ENCODE data around the gene UBXN4.
"Not testable (repeated sequence)": the region's sequence is repeated elsewhere in the genome, so short reads cannot be mapped to it uniquely, and the experiment has no call there.

The UBXN4 gene, protein sequence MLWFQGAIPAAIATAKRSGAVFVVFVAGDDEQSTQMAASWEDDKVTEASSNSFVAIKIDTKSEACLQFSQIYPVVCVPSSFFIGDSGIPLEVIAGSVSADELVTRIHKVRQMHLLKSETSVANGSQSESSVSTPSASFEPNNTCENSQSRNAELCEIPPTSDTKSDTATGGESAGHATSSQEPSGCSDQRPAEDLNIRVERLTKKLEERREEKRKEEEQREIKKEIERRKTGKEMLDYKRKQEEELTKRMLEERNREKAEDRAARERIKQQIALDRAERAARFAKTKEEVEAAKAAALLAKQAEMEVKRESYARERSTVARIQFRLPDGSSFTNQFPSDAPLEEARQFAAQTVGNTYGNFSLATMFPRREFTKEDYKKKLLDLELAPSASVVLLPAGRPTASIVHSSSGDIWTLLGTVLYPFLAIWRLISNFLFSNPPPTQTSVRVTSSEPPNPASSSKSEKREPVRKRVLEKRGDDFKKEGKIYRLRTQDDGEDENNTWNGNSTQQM

DNA sequence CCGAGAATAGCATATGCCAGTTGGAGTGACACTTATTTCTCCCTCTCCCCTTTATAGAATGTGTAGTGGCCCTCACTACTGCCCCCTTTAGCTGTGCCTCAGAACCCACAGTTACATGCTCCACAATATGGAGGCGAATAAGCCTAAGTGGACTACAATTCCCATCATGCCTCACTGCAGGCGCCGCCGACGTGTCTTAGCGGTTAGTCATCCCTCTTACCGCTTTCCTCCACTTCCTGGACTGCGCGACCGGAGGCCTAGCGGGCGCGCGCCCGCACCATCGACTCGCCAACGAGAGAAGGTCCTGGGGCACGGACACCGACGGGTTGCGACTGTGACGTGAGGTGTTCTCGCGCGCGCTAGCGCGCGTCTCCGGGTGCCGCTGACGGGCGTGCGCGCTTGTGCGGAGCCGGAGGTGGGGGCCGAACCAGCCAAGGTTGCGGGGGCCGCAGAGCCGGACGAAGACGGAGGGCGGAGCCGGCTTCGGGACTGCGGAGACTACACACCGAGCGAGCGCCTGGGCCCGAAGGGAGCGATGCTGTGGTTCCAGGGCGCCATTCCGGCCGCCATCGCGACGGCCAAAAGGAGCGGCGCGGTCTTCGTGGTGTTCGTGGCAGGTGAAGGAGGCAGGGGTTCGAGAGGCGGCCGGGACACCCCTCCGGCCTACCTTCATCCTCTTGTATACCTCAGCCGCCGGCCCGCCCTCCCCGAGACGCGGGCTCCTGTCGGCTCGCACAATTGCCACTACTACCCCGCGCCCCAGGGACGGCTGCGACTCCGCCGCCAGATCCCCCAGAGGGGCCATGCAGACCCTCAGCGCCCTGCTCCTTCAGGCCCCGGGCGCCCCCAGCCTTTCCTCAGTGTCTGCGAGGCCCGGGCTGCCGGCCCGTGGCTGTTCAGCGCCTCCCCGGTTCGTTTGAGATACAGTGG lies at the start of gene UBXN4:
Gene UBXN4 (plus strand): TSS at position 461 of the 930 bp plus-strand sequence. CDS start 75 bp downstream, at position 536.
- DNase-seq (ENCODE audit: low read depth in 2 of 2) = peak; percentile 95

DNA sequence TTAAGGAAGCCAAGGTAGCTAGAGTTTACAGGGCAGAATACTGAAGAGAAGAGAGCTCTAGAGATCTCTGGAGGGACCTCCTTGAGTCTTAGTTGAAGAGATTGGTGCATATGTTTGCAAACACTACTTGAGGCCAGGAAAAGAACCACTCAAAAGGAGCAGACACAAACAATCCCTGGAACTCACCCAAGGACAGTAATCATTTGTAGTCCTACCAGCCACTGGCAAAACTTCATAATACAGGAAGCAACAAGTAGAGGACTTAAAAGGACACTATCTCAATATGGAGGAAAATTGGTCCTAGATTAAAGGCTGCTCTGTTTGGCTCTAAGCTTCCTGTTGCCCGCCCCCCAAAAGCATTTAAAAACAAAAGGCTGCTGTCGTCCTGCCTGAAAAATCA lies 46.9 kb upstream of the UBXN4 start:
- DNase-seq (ENCODE audit: low read depth in 2 of 2) = no peak

DNA sequence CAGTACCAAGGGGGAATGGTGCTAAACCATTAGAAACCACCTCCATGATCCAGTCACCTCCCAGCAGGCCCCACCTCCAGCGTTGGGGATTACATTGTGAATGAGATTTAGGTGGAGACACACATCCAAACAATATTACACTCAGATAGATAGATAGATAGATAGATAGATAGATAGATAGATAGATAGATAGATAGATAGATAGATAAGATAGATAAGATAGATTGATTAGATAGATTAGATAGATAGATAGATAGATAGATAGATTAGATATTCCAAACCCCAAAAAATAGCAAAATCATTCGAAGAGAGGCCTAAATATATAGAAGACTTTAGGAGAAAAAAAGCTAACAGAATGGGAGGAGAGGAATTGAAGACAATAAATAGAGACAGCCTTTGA lies 42.8 kb upstream of the UBXN4 start:
- DNase-seq (ENCODE audit: low read depth in 2 of 2) = no peak

DNA sequence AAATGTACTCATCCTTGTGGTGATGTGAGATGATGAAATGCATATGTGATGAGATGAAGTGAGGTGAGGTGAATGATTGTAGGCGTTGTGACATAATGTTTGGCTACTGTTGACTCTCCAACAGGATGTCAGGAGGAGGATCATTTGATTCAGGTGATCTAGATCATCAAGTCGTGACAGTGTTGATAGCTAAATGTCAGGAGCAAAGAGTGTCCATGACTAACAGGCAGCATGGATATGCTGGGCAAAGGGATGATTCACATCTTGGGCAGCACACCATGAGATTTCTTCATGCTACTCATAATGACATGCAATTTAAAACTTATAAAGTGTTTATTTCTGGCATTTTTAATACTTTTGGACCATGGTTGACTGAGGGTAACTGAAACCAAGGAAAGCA lies 40.2 kb upstream of the UBXN4 start:
- DNase-seq (ENCODE audit: low read depth in 2 of 2) = no peak

DNA sequence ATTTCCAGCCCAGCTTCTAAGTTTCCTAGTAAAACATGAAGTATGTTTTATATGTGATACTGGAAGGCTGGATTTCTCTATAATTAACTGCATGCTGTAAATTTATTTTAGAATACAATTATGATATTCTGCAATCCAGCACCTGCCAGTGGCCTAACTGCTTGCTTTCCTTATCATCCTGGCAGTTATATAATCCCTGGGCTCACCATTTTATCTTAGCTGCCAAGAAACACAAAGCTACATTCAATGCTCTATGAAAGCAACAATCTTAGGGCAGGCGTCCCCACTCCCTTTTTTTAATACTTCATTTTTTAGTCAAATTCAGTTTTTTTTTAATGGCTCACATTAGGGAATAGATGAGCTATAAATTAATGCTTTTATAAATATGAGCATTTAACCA lies 38.4 kb upstream of the UBXN4 start:
- DNase-seq (ENCODE audit: low read depth in 2 of 2) = no peak

DNA sequence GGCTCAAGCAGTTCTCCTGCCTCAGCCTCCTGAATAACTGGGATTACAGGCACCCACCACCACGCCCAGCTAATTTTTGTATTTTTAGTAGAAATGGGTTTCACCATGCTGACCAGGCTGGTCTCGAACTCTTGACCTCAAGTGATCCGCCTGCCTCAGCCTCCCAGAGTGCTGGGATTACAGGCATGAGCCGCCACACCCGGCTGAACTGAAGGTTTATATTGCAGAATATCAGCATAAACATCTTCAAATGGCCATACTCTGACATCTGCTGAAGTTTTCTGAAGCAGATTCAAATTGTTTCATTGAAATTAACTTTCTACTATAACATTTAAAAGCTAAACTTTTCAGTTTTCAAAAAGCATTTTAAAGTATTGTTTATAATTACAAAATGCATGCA lies 37.6 kb upstream of the UBXN4 start:
- DNase-seq (ENCODE audit: low read depth in 2 of 2) = not testable (repeated sequence)

DNA sequence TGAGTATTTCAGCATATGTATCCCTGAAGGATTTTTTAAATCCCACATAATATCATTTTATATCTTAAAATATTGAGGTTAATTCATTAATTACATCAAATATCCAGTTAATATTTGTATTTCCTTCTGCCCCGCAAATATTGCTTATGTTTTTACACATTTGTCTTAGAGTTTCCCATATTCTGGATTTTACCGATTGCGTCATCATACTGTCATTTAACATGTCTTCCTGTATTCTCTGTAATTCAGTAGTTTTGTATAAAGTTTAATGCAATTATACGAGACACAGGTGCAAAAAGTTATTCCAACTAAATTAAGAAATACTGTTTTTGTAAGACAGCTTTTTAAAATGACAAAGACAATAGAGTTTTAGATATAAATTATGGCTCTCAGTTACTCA lies 33.5 kb upstream of the UBXN4 start:
- no peak for DNase-seq (ENCODE audit: low read depth in 2 of 2)

DNA sequence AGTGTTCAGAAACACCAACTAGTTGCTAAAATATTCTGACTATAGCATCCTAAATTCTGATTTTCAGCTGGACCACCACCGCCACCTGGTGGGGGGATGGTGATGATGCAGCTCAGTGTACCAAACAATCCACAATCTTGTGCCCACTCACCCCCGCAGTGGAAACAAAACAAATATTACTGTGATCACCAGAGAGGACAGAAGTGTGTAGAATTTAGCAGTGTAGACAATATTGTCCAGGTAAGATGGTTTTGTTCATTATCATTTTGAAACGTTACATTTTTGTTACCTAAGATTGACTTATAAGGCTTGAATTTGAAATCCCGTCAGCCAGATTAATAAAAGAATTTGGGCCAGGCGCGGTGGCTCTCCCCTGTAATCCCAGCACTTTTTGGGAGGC lies 31.7 kb upstream of the UBXN4 start:
- DNase-seq (ENCODE audit: low read depth in 2 of 2) = peak; percentile 46 to 61

DNA sequence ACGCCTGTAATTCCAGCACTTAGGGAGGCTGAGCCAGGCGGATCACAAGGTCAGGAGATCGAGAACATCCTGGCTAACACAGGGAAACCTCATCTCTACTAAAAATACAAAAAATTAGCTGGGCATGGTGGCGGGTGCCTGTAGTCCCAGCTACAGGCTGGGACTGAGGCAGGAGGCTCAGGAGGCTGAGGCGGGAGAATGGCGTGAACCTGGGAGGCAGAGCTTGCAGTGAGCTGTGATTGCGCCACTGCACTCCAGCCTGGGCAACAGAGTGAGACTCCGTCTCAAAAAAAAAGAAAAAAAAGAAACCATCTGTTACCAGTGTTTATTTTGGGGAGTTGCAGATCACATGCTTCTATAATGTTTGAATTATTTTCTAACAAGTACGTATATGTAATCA lies 26.6 kb upstream of the UBXN4 start:
- DNase-seq (ENCODE audit: low read depth in 2 of 2) = not testable (repeated sequence)

DNA sequence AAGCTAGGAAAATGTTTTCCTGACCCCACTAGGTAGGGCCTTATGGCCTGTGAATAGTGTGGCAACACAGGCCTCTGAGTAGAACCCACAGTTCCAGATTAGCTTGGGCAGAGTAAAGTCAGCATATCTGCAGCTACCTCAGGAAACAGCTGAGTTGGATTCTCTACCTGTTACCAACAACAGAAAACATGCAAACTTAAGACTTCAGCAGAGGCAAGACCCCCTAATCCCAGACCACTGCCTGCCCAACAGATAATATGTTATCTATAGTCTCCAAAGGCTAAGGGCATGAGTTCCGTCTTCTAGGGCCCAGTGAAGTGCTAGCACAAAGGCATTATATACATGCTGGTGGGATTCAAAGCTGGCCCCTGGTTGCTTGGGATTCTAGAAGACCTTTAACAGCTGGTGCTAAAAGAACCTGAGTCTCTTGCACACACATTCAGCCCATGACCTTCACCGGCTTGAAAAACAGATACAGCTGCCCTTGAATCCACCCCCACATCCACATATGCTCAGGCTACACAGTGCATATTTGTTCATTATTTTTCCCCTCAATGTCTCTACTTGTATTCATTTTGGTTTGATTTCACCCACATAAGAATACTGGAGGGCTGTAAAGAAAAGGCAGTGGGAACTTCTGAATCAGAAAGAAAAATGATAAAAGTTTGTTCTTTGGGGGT lies 13.5 kb upstream of the UBXN4 start:
- no peak for DNase-seq (ENCODE audit: low read depth in 2 of 2)

DNA sequence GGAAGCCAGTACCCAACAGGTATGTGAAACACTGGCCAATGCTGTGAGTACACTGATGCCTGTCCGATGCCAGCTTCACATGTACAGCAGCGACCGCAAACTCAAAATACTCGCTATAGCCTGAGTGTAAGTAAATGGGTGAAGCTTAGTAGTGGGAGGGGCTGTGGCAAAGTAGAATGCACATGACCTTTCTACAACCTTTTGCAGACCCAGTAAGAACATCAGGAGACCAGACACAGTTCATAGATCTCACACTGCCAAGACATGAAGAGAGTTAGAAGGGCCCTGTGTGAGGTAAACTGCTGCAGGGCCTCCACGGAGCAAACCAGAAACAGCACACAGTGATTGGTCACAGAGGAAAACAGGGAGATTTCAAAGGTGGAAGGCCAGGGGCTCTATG lies 9.1 kb upstream of the UBXN4 start:
- DNase-seq (ENCODE audit: low read depth in 2 of 2) = no peak

DNA sequence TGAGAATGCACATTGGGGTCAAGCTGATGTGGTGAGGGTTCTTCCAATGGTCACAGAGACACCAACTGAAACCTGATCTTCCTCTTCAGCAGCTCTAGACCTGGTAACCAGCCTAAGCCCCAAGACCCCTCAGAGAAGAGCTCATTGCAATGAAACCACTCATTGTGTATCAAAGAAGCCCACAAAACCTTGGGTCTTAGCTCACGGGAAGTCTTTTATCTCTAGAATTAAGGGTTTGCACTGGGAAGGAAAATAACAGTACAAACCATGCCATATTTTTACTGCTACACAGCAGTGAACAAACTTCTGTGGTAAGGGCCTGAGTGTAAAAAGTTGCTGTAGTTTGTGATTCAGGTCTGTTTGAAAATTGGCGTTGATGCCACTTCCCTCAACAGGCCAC lies 8.6 kb upstream of the UBXN4 start:
- no peak for DNase-seq (ENCODE audit: low read depth in 2 of 2)

DNA sequence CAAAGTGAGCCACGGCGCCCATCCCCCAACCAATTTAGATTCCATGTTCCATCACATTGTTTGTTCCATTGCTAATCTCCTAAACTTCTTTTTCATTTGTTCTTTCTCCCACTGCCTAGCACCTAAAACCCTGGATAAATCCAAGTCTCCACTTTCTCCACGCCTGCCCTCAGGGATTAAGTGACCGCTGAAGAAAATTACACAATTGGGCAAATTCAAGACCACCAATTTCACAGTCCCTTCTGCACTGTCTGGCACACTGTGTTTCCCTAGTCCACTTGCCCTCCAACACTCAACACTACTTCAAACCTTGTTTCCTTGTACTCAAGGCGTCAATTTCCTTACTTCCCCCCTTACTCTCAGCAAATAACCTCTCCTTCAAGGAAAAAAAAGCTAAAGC lies 5.1 kb upstream of the UBXN4 start:
- DNase-seq (ENCODE audit: low read depth in 2 of 2) = no peak

DNA sequence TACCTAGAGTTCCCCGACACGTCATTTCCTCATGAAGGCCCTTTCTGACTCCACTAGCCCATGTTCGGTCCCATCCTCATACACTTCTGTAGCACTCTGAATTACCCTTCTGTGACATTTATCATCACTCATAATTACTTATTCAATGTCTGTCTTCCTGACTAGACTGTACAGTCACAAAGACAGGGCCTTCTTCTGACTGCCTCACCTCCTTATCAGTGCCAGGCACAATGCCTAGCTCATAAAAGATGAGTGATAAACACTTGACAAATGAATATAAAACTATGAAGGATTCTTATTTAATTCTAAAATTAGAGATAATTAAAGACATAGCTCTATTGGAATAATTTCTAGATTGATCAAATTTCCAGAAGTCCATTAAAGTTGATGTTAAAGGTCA lies 1.4 kb upstream of the UBXN4 start:
- DNase-seq (ENCODE audit: low read depth in 2 of 2) = no peak

DNA sequence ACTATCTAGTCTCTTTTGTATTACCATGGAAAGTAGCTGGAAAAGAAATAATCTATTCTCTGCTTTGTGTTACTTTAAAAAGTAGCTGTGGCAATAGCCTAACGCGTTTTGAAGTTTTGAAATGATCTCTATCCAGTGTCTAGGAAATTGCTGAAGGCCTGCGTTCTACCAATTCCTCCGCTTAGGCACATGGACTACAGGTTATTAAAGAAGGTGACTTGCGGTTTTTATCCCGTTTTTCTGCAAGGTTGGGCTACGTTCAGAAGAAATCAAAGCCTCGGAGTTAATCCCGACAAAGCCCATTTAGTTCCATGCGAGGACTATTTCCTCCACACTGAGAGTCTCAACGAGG lies 636 bp upstream of the UBXN4 start:
- DNase-seq (ENCODE audit: low read depth in 2 of 2) = no peak

DNA sequence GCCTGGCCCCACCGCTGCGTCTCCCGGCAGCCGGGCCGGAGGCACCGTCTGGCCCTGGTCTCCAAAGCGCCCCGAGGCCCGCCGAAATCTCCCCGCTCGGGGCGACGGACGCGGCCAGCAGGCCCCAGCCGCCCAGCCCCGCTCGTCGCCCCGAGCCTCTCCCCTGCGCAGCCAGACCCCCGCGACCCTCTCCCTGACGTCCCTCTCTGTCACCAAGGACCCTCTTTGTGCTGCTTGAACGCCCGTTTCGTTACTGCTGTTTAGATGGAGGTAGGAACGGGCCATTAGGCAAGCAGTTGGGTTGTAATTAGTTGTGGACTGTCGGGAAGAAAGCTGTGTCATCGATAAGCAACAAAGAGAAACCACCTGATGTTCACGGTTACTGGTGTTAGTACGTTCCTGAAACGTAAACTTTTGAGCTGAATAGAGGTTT lies 686 bp downstream of the UBXN4 start:
- no peak for DNase-seq (ENCODE audit: low read depth in 2 of 2)

DNA sequence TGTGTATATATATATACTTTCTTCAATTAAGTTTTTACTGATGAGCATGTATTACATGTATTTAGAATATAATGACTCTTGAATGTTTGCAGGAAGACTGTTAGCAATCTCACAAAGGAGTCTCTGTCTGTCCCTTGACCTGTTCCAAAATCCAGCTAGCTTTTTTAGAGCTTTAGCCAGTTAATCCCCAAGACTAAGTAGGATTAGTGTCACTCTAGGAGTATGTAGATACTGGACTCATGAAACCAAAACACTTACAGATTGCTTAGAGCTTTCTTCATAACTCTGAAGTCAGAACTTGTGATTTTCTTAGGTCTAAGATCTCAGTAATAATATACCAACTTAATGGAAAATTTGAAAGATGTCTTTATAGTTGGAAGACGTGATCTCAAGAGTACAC lies 2.2 kb downstream of the UBXN4 start:
- no peak for DNase-seq (ENCODE audit: low read depth in 2 of 2)

DNA sequence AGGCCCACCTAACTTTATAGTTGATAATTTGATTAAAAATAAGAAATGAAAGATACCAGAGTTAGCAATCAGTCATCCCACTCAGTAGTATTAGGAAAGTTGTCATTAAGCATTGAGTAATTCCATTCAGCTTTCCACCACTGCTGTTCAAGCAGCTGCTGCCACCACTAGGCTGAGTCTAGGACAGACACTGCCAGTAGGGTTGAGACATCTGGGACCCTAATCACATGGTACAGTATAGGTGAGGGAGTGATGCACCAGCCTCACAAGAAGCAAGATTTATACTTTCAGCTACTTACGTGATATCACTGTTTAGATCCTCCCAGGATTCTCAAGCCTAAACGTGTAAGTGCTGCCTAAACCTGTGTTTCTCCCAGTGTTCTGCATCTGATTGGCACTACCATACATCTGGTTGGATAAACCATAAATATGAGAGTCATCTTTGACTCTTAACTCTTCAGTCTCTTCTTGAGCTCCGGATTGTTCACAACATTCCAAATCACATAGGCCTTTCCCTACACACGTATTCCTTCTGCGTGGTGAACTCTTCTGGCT lies 3.2 kb downstream of the UBXN4 start:
- peak in 1 of 2 donors; percentile 15 for DNase-seq (ENCODE audit: low read depth in 2 of 2)

DNA sequence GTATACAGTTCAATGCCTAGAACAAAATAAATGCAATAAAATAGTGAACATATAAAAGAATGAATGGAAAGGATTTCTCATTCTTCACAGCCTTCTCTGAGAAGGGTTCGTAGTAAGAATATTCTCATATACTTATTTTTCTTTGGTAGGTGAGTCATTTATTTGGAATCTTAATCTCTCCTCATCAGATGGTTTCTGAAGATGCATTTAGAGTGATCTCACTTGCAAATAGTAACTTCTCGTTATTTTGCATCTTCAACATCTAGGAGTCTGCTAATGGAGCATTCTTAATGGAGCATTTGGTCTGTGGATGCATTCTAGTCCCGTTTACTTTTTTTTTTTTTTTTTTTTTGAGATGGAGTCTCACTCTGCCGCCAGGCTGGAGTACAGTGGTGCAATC lies 3.9 kb downstream of the UBXN4 start:
- no peak for DNase-seq (ENCODE audit: low read depth in 2 of 2)

DNA sequence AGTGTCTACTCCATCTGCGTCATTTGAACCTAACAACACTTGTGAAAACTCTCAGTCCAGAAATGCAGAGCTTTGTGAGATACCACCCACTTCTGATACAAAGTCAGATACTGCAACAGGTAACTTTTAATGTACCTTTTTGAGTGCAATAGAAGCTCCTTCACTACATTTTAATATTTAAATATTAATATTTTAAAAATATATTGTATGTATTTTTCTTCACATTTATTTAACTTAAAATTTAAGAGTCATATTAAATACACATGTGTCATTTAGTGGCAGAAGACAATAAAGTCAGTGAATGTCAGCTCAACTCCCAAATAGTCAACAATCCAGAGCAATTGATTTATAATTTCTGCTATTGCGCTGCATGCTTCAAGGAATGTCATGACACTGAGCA lies 13.9 kb downstream of the UBXN4 start:
- DNase-seq (ENCODE audit: low read depth in 2 of 2) = no peak

DNA sequence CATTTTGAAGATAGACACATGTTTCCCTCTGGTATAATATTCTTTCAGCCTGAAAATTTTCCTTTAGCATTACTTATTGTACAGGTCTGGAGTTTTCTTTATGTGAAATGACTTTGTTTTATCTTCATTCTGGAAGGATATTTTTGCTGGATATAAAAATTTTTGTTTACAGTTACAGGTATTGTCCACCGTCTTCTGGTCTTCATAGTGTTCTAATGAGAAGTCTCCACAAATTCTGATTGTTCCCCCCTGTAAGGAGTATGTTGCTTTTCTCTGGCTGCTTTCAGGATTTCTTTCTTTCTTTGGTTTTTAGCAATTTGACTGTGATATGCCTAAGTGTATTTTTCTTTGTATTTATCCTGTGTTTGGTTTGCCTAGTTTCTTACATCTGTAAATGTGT lies 15.0 kb downstream of the UBXN4 start:
- DNase-seq (ENCODE audit: low read depth in 2 of 2) = no peak

DNA sequence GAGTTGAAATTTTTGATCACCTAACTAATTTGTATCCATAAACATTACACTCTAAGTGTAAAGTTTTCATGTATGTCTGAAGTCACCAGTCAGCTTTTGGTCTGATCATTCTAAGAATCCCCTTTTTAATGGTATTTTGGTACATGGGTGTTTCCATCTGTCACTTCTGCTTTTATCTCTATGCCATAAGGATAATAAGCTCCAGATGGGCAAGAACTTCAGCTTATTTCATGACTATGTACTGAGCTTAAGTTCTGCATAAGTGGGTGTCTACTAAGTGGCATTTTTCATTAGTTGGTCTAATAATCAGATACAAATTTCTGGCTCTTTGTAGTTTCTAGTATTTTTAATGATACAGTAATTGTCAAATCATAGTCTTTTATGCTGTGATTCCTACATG lies 20.4 kb downstream of the UBXN4 start:
- DNase-seq (ENCODE audit: low read depth in 2 of 2) = no peak
